K562 (cell line): Measurements from ENCODE around the gene MARCHF3. TPM values are rescaled to one million over a fixed set of nuclear protein-coding genes. Genes with fewer than 3 reads are reported as not detected.

Source experiments
- ATAC-seq: fragments of 200-7000 bp; cut with Tn5 transposase; 3 replicates; pipeline ENCODE4 v1.9.1; 2020; ENCODE audit warnings: moderate library complexity
- BruUV-seq: library from RNA; stranded (reverse); fragments of 400-500 nt; replicated peaks from 2 replicates; lab custom pipeline; 2021; lab: Mats Ljungman, UMichigan
- CTCF ChIA-PET: fragments of 300-600 bp; formaldehyde crosslinking; extraction: SDS; loops from one replicate; lab custom pipeline; 2021; ENCODE audit warnings: low intra/inter-chr PET ratio; lab: Yijun Ruan, JAX
- POLR2A ChIA-PET: fragments of 300-600, 350-650 bp; sonication (Branson Sonifier 250); formaldehyde crosslinking; extraction: SDS; loops from one replicate; lab custom pipeline; 2021; ENCODE audit warnings: antibody characterized with exemption, inconsistent platforms; lab: Yijun Ruan, JAX
- DNase-seq, 4 experiments: peaks; one replicate each; pipeline versions ENCODE4 v3.0.0 to v3.0.0-alpha.2; 2011 to 2018; ENCODE audit warnings: low spot score in 3 of 4, mixed read lengths in 3 of 4; ENCODE audit errors: extremely low read depth in 1 of 4
- FAIRE-seq: peaks from 2 replicates; lab custom pipeline; 2011; peaks lifted over from hg19 to GRCh38; lab: Jason Lieb, UNC
- H2AFZ ChIP-seq: 2 replicates; pipeline ENCODE4 v1.6.0; 2011; ENCODE audit warnings: low read depth, low read length, control low read depth, inconsistent platforms
- H3K27ac ChIP-seq: fragments of 200-600 bp; 3 replicates; pipeline ENCODE4 v1.8.0; 2011; ENCODE audit warnings: low read depth, mild to moderate bottlenecking, control low read depth, inconsistent platforms, low read length, moderate library complexity, mixed read lengths; ENCODE audit errors: extremely low read depth
- H3K27me3 ChIP-seq, 2 experiments: fragments of 300-600 bp in 1 of 2; 2 replicates in 1 of 2; 3 replicates in 1 of 2; pipeline versions ENCODE4 v1.6.0 to v1.8.0; 2011; ENCODE audit warnings: inconsistent platforms in 2 of 2, low read length in 2 of 2, mild to moderate bottlenecking in 1 of 2, mixed read lengths in 1 of 2, moderate library complexity in 1 of 2; ENCODE audit not compliant: control insufficient read depth in 2 of 2, insufficient read depth in 2 of 2
- H3K36me3 ChIP-seq: fragments of 300-600 bp; 3 replicates; pipeline ENCODE4 v1.8.0; 2011; ENCODE audit warnings: mild to moderate bottlenecking, low read length, inconsistent platforms; ENCODE audit not compliant: control insufficient read depth, insufficient read depth
- H3K4me1 ChIP-seq, 2 experiments: fragments of 200-600 bp in 1 of 2; replicated peaks in 1 of 2; 2 replicates in 1 of 2; 3 replicates in 1 of 2; pipeline versions ENCODE4 v1.5.1 to v1.8.0; 2011; ENCODE audit warnings: inconsistent platforms in 2 of 2, low read length in 2 of 2, mild to moderate bottlenecking in 1 of 2, mixed read lengths in 1 of 2, moderate library complexity in 1 of 2; ENCODE audit not compliant: control insufficient read depth in 2 of 2, insufficient read depth in 2 of 2
- H3K4me2 ChIP-seq: 2 replicates; pipeline ENCODE4 v1.6.1; 2011; ENCODE audit warnings: low read length, control low read depth, inconsistent platforms, mixed read lengths; ENCODE audit not compliant: insufficient read depth
- H3K4me3 ChIP-seq: fragments of 200-600 bp; sonication (generic), shearing (Covaris generic); 2 replicates; pipeline ENCODE4 v1.5.1; 2016; ENCODE audit warnings: control low read depth, inconsistent platforms
- H3K79me2 ChIP-seq: fragments of 200-600 bp; 3 replicates; pipeline ENCODE4 v1.8.0; 2011; ENCODE audit warnings: low read length, inconsistent platforms; ENCODE audit not compliant: control insufficient read depth, insufficient read depth
- H3K9ac ChIP-seq, 2 experiments: 2 replicates each; pipeline versions ENCODE4 v1.6.0 to v1.6.1; 2011; ENCODE audit warnings: low read depth in 2 of 2, low read length in 2 of 2, control low read depth in 1 of 2, inconsistent platforms in 1 of 2, mild to moderate bottlenecking in 1 of 2, mixed read lengths in 1 of 2; ENCODE audit not compliant: insufficient read depth in 1 of 2
- H3K9me1 ChIP-seq: one replicate; pipeline ENCODE4 v1.6.0; 2011; ENCODE audit warnings: inconsistent platforms, mild to moderate bottlenecking, low read length, moderate library complexity; ENCODE audit not compliant: control insufficient read depth, insufficient read depth
- H3K9me3 ChIP-seq: replicated peaks from 2 replicates; pipeline ENCODE4 v1.5.1; 2011; ENCODE audit warnings: low read depth, low read length, inconsistent platforms; ENCODE audit not compliant: control insufficient read depth, insufficient read depth
- H4K20me1 ChIP-seq: replicated peaks from 2 replicates; pipeline ENCODE4 v1.6.1; 2011; ENCODE audit warnings: low read length, inconsistent platforms, mixed read lengths; ENCODE audit not compliant: control insufficient read depth, insufficient read depth
- CC2D1A ChIP-seq: fragments of 450-650 bp; IDR thresholded peaks from 2 replicates; pipeline ENCODE4 v1.6.1; 2017; ENCODE audit warnings: mild to moderate bottlenecking
- REST ChIP-seq, 2 experiments: fragments of 450-650 bp; formaldehyde crosslinking in 1 of 2; IDR thresholded peaks; 2 replicates each; pipeline versions ENCODE4 v1.4.0 to v1.6.1; 2014 to 2020; ENCODE audit warnings: mild to moderate bottlenecking in 2 of 2, borderline replicate concordance in 1 of 2, low read depth in 1 of 2
- WGBS: fragments of 100-300 bp; shearing (Covaris generic); methylation state at CpG from one replicate; pipeline ENCODE4 v1.1.6; 2016; ENCODE audit warnings: low coverage, mixed read lengths; ENCODE audit not compliant: insufficient coverage; ENCODE audit errors: missing lambda C conversion rate; 5-methylcytosine and 5-hydroxymethylcytosine counted together
- in situ Hi-C: fragments of 300-500 bp; cut with MboI; formaldehyde crosslinking; loops from 4 replicates; pipeline ENCODE4 v1.15.0; 2018; ENCODE audit warnings: inconsistent platforms, mixed read lengths
- intact Hi-C: fragments of 100-400 bp; cut with micrococcal nuclease; formaldehyde crosslinking; loops from 2 replicates; pipeline ENCODE4 v1.14.2; 2022
- polyA plus RNA-seq, 8 experiments: library from polyadenylated mRNA; depleted of rRNA in 4 of 8; stranded (reverse) in 5 of 8; unstranded in 3 of 8; fragments of >200 nt; fragmentation: Nextera tagmentation in 2 of 8; fragmentation: Illumina TruSeq in 1 of 8; extraction: Ambion mirVana in 2 of 8; extraction: Trizol in 1 of 8; gene quantifications; 2 replicates each; pipeline versions ENCODE4 v1.2.1 to v1.2.3, GENCODE V29; 2011 to 2014; ENCODE audit warnings: inconsistent platforms in 1 of 8, missing spikeins in 1 of 8
- total RNA-seq, 7 experiments: library from RNA; depleted of rRNA in 6 of 7; stranded (reverse); fragments of >200 nt in 6 of 7; fragmentation: Illumina TruSeq in 2 of 7; extraction: Trizol in 2 of 7; gene quantifications; 2 replicates each; pipeline versions ENCODE4 v1.2.1 to v1.2.3, GENCODE V29; 2011 to 2021; ENCODE audit warnings: low replicate concordance in 1 of 7
- TF ChIP-seq, protein P1 (sequence below), 2 experiments: fragments of 450-650 bp in 1 of 2; sonication (generic) in 1 of 2; formaldehyde crosslinking in 1 of 2; IDR thresholded peaks; 2 replicates each; pipeline versions ENCODE4 v1.7.1 to v1.9.0; 2016 to 2022; ENCODE audit warnings: inconsistent platforms in 1 of 2, mild to moderate bottlenecking in 1 of 2, missing genetic modification reagents in 1 of 2

MARCHF3 gene
- total and polyA plus RNA-seq, 9 of the 15 experiments (the other 6 are each of a cell fraction or from before 2014, with no cell fraction given), result 5.6 to 37.4 (median 16.5) TPM

GRCh38 chr5:127041571-127041970 lies 11.2 kb upstream of the MARCHF3 start:
- Histone ChIP-seq H3K27me3 (0 out of 5 replicates have a peak, but pooled peaks cover 0 to 3% of the 10 kb centered on the region in 2 experiments), H3K4me1 (peaks cover 0 to 10% of the 10 kb centered on the region in 2 experiments; a peak in 2 of 5 replicates), H3K9me3 (no peaks in the 10 kb centered on the region), H3K4me3 (no peak overlapping the region), H3K9ac (no peak overlapping the region), H4K20me1 (no peaks in the 10 kb centered on the region), H3K9me1 (no peaks in the 10 kb centered on the region), H3K27ac (no peak overlapping the region), H3K4me2 (peak overlapping the region; percentile 30; the same call in 1 of the 2 replicates), H3K36me3 (no peaks in the 10 kb centered on the region; the same call in 2 of the 3 replicates), H3K79me2 (no peaks in the 10 kb centered on the region), H2AFZ (no peak overlapping the region)
- in situ Hi-C loops, result no loop called here
- POLR2A ChIA-PET, result interaction anchor here (0.6 to 1.4 kb wide), 2 partner anchors 10 to 495 kb away, joined by 3 to 8 read pairs; no protein-coding TSS in a partner anchor
- BruUV-seq, result no TSS peak
- ATAC-seq (peak; percentile 45), DNase-seq (no peak), FAIRE-seq (no peak)
- intact Hi-C loops, result no loop called here
- WGBS, result 34% methylated on average over 3 of the region's 3 CpGs
- CTCF ChIA-PET, result no interaction called here
- TF ChIP-seq, protein P1, sequence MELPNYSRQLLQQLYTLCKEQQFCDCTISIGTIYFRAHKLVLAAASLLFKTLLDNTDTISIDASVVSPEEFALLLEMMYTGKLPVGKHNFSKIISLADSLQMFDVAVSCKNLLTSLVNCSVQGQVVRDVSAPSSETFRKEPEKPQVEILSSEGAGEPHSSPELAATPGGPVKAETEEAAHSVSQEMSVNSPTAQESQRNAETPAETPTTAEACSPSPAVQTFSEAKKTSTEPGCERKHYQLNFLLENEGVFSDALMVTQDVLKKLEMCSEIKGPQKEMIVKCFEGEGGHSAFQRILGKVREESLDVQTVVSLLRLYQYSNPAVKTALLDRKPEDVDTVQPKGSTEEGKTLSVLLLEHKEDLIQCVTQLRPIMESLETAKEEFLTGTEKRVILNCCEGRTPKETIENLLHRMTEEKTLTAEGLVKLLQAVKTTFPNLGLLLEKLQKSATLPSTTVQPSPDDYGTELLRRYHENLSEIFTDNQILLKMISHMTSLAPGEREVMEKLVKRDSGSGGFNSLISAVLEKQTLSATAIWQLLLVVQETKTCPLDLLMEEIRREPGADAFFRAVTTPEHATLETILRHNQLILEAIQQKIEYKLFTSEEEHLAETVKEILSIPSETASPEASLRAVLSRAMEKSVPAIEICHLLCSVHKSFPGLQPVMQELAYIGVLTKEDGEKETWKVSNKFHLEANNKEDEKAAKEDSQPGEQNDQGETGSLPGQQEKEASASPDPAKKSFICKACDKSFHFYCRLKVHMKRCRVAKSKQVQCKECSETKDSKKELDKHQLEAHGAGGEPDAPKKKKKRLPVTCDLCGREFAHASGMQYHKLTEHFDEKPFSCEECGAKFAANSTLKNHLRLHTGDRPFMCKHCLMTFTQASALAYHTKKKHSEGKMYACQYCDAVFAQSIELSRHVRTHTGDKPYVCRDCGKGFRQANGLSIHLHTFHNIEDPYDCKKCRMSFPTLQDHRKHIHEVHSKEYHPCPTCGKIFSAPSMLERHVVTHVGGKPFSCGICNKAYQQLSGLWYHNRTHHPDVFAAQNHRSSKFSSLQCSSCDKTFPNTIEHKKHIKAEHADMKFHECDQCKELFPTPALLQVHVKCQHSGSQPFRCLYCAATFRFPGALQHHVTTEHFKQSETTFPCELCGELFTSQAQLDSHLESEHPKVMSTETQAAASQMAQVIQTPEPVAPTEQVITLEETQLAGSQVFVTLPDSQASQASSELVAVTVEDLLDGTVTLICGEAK (IDR thresholded peaks at IDR 0.05), result no peak
- TF ChIP-seq, protein P1 (CRISPR knock-in tag; IDR thresholded peaks at IDR 0.05), result no peak
- TF ChIP-seq CC2D1A (no peak), REST (IDR thresholded peaks at IDR 0.05; ENCODE audit: borderline replicate concordance) (no peak), REST (CRISPR knock-in tag; IDR thresholded peaks at IDR 0.05; ENCODE audit: low read depth) (no peak)
